CD8-positive, alpha-beta memory T cell (primary cell): ENCODE measurements around the gene PICK1. TPM values are rescaled to one million over a fixed set of nuclear protein-coding genes. Genes with fewer than 3 reads are reported as not detected.

ENCODE experiments used
- CTCF ChIA-PET: fragments of 350-600 bp; sonication (Branson Sonifier 250); formaldehyde crosslinking; loops from one replicate; lab custom pipeline; 2021; ENCODE audit warnings: antibody characterized with exemption; lab: Charles Lee
- POLR2A ChIA-PET: fragments of 350-600 bp; sonication (Branson Sonifier 250); formaldehyde crosslinking; loops from one replicate; lab custom pipeline; 2021; ENCODE audit warnings: antibody characterized with exemption; lab: Charles Lee
- DNase-seq, 5 donors: peaks; one replicate each; pipeline versions ENCODE4 v3.0.0 to v3.0.0-alpha.2; 2020 to 2022; ENCODE audit warnings: mixed read lengths in 1 of 5
- H3K27ac ChIP-seq: one replicate; pipeline ENCODE4 v1.7.0; 2013; ENCODE audit warnings: low read depth, mild to moderate bottlenecking, low read length, moderate library complexity
- H3K27me3 ChIP-seq: 2 replicates; pipeline ENCODE4 v1.7.0; 2013; ENCODE audit warnings: low read length, mild to moderate bottlenecking; ENCODE audit not compliant: insufficient read depth, poor library complexity, severe bottlenecking
- H3K36me3 ChIP-seq: 2 replicates; pipeline ENCODE4 v1.7.0; 2013; ENCODE audit warnings: mild to moderate bottlenecking, low read length, moderate library complexity; ENCODE audit not compliant: insufficient read depth
- H3K4me1 ChIP-seq: 2 replicates; pipeline ENCODE4 v1.7.0; 2013; ENCODE audit warnings: mild to moderate bottlenecking, low read length, moderate library complexity; ENCODE audit not compliant: insufficient read depth
- H3K4me3 ChIP-seq: 2 replicates; pipeline ENCODE4 v1.7.0; 2013; ENCODE audit warnings: mild to moderate bottlenecking, low read length
- H3K9me3 ChIP-seq: 2 replicates; pipeline ENCODE4 v1.7.0; 2013; ENCODE audit warnings: mild to moderate bottlenecking, low read length
- H3K27ac Mint-ChIP-seq, 8 donors: one replicate each; pipeline ENCODE4 v1.8.0; 2020 to 2021; ENCODE audit warnings: mixed read lengths in 8 of 8, mild to moderate bottlenecking in 6 of 8, inconsistent platforms in 3 of 8, moderate library complexity in 3 of 8
- H3K27me3 Mint-ChIP-seq, 2 donors: one replicate each; pipeline ENCODE4 v1.8.0; 2020 to 2021; ENCODE audit warnings: mixed read lengths in 2 of 2, mild to moderate bottlenecking in 1 of 2, moderate library complexity in 1 of 2
- H3K36me3 Mint-ChIP-seq, 3 donors: one replicate each; pipeline ENCODE4 v1.8.0; 2020 to 2021; ENCODE audit warnings: mixed read lengths in 3 of 3, inconsistent platforms in 1 of 3, mild to moderate bottlenecking in 1 of 3
- H3K4me1 Mint-ChIP-seq, 3 donors: one replicate each; pipeline ENCODE4 v1.8.0; 2020 to 2021; ENCODE audit warnings: mixed read lengths in 3 of 3, inconsistent platforms in 1 of 3, mild to moderate bottlenecking in 1 of 3
- H3K4me3 Mint-ChIP-seq, 7 donors: one replicate each; pipeline ENCODE4 v1.8.0; 2020 to 2021; ENCODE audit warnings: mixed read lengths in 7 of 7, mild to moderate bottlenecking in 6 of 7, moderate library complexity in 4 of 7, inconsistent platforms in 2 of 7
- H3K9me3 Mint-ChIP-seq, 5 donors: one replicate each; pipeline ENCODE4 v1.8.0; 2020 to 2022; ENCODE audit warnings: mixed read lengths in 5 of 5, mild to moderate bottlenecking in 3 of 5, moderate library complexity in 2 of 5, inconsistent platforms in 1 of 5
- polyA plus RNA-seq: library from polyadenylated mRNA; unstranded; fragments of 300-500 nt; fragmentation: Illumina TruSeq; gene quantifications from one replicate; pipeline ENCODE4 v1.2.3, GENCODE V29; 2021
- total RNA-seq, 2 experiments: library from RNA; stranded (reverse); gene quantifications; one replicate each; pipeline ENCODE4 v1.2.3, GENCODE V29; 2021

PICK1 gene
- total and polyA plus RNA-seq, 3 experiments from 2014 or later = 9.4 to 22.5 (median 21.0) TPM

DNA sequence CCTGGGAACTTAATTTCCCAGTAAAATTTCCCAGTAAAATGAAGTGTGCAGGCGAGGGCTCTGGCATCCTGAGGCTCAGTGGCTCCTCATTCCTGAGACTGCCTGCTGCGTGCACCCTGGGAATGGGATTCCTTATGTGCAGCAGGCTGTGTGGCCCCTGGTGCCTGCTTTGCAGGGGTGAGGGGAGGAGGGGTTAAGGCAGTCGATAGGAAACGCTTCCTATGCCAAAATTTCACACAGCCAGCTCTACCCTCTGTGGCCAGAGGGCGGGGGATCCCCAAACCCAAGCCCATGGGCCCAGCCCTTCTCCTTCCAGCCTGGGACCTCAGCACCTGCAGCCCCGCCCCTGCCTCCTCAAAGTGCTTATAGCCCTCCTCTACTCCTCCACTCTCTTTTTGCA lies 65.4 kb downstream of the PICK1 start:
- no peak overlapping the region for H3K4me3 ChIP-seq
- no peak overlapping the region for H3K27ac ChIP-seq
- no peak overlapping the region for H3K4me3 Mint-ChIP-seq
- H3K36me3 Mint-ChIP-seq = peaks cover 0 to 36% (median 3%) of the 10 kb centered on the region in 3 donors
- ChIA-PET POLR2A (no interaction called here), CTCF (interaction anchor here (2.6 kb wide), 1 partner anchor 8 kb away, joined by 12 read pairs; no protein-coding TSS in a partner anchor)
- H3K27ac Mint-ChIP-seq = no peak overlapping the region
- H3K9me3 ChIP-seq = no peaks in the 10 kb centered on the region
- no peaks in the 10 kb centered on the region for H3K4me1 ChIP-seq
- H3K27me3 Mint-ChIP-seq = no peaks in the 10 kb centered on the region
- no peaks in the 10 kb centered on the region for H3K4me1 Mint-ChIP-seq
- no peaks in the 10 kb centered on the region for H3K36me3 ChIP-seq
- H3K27me3 ChIP-seq = no peaks in the 10 kb centered on the region
- no peak for DNase-seq
- H3K9me3 Mint-ChIP-seq = no peaks in the 10 kb centered on the region

- Histone ChIP-seq H3K27ac (no peak overlapping the region), H3K4me3 (no peak overlapping the region), H3K9me3 (no peaks in the 10 kb centered on the region), H3K4me1 (no peaks in the 10 kb centered on the region), H3K27me3 (no peaks in the 10 kb centered on the region), H3K36me3 (no peaks in the 10 kb centered on the region)
- Mint-ChIP-seq H3K27ac (peak overlapping the region in 3 of 8 donors; percentile 4 to 88 (median 5)), H3K9me3 (no peaks in the 10 kb centered on the region), H3K36me3 (peaks cover 0 to 37% (median 0%) of the 10 kb centered on the region in 3 donors), H3K27me3 (no peaks in the 10 kb centered on the region), H3K4me3 (no peak overlapping the region), H3K4me1 (no peaks in the 10 kb centered on the region)
- CTCF ChIA-PET = interaction anchor here (1.1 to 2.6 kb wide), 2 partner anchors 10 kb away, joined by 4 to 12 read pairs; no protein-coding TSS in a partner anchor
- DNase-seq = no peak
- POLR2A ChIA-PET = no interaction called here
Measured at GRCh38 chr22:38124236-38124974, 67.2 kb downstream of the PICK1 start.

GRCh38 chr22:38125038-38125610 lies 67.9 kb downstream of the PICK1 start:
- Histone ChIP-seq H3K4me3 (no peak overlapping the region), H3K27ac (no peak overlapping the region), H3K36me3 (no peaks in the 10 kb centered on the region), H3K27me3 (no peaks in the 10 kb centered on the region), H3K9me3 (no peaks in the 10 kb centered on the region), H3K4me1 (no peaks in the 10 kb centered on the region)
- DNase-seq = no peak
- Mint-ChIP-seq H3K4me3 (no peak overlapping the region), H3K4me1 (no peaks in the 10 kb centered on the region), H3K27ac (peak overlapping the region in 1 of 8 donors; percentile 61), H3K9me3 (no peaks in the 10 kb centered on the region), H3K36me3 (peaks cover 0 to 41% (median 0%) of the 10 kb centered on the region in 3 donors), H3K27me3 (no peaks in the 10 kb centered on the region)
- CTCF ChIA-PET = interaction anchor here (1.1 kb wide), 1 partner anchor 10 kb away, joined by 4 read pairs; no protein-coding TSS in a partner anchor
- POLR2A ChIA-PET = no interaction called here

Other genes with a start within 250 kb of the PICK1 start
- 10 to 100 TPM in 1 of 2 experiments, 1 to 10 TPM in 1; 9.3 to 10.0 TPM for gene GCAT, start 249.5 kb upstream of the PICK1 start, total RNA-seq
- 1.6 TPM for gene GCAT, start 249.5 kb upstream of the PICK1 start, polyA plus RNA-seq
- not detected for gene GALR3, start 234.0 kb upstream of the PICK1 start, total RNA-seq
- gene GALR3, start 234.0 kb upstream of the PICK1 start, polyA plus RNA-seq = not detected
- 10 to 100 TPM; 27.6 to 28.7 TPM for gene ANKRD54, start 213.1 kb upstream of the PICK1 start, total RNA-seq
- gene ANKRD54, start 213.1 kb upstream of the PICK1 start, polyA plus RNA-seq = 11.9 TPM
- gene EIF3L, start 208.0 kb upstream of the PICK1 start, total RNA-seq = 100 to 1,000 TPM; 549 to 556 TPM
- gene EIF3L, start 208.0 kb upstream of the PICK1 start, polyA plus RNA-seq = 266 TPM
- 10 to 100 TPM; 25.4 to 25.8 TPM for gene MICALL1, start 151.1 kb upstream of the PICK1 start, total RNA-seq
- 7.2 TPM for gene MICALL1, start 151.1 kb upstream of the PICK1 start, polyA plus RNA-seq
- under 1 TPM; 0.29 to 0.37 TPM for gene C22orf23, start 103.8 kb upstream of the PICK1 start, total RNA-seq
- not detected for gene C22orf23, start 103.8 kb upstream of the PICK1 start, polyA plus RNA-seq
- gene POLR2F, start 103.7 kb upstream of the PICK1 start, total RNA-seq = 100 to 1,000 TPM; 140 to 148 TPM
- 167 TPM for gene POLR2F, start 103.7 kb upstream of the PICK1 start, polyA plus RNA-seq
- gene SOX10, start 72.8 kb upstream of the PICK1 start, total RNA-seq = not detected
- gene SOX10, start 72.8 kb upstream of the PICK1 start, polyA plus RNA-seq = not detected
- gene SLC16A8, start 26.8 kb downstream of the PICK1 start, total RNA-seq = under 1 TPM in 1 of 2 experiments, not detected in 1; 0.35 TPM
- gene SLC16A8, start 26.8 kb downstream of the PICK1 start, polyA plus RNA-seq = not detected
- under 1 TPM; 0.53 to 0.58 TPM for gene BAIAP2L2, start 53.3 kb downstream of the PICK1 start, total RNA-seq
- not detected for gene BAIAP2L2, start 53.3 kb downstream of the PICK1 start, polyA plus RNA-seq
- 10 to 100 TPM; 33.0 to 34.1 TPM for gene PLA2G6, start 124.4 kb downstream of the PICK1 start, total RNA-seq
- 5.6 TPM for gene PLA2G6, start 124.4 kb downstream of the PICK1 start, polyA plus RNA-seq
- 1 to 10 TPM; 7.4 to 7.8 TPM for gene MAFF, start 144.6 kb downstream of the PICK1 start, total RNA-seq
- gene MAFF, start 144.6 kb downstream of the PICK1 start, polyA plus RNA-seq = 4.6 TPM
- 10 to 100 TPM; 29.0 to 31.7 TPM for gene TMEM184B, start 215.6 kb downstream of the PICK1 start, total RNA-seq
- 23.4 TPM for gene TMEM184B, start 215.6 kb downstream of the PICK1 start, polyA plus RNA-seq